ENCODE measurements around the gene FZD1.
A peak's percentile ranks its signal among the peaks of the same experiment; 100 is the strongest.

- 0 out of 2 replicates have a peak, but pooled peaks have one; percentile 7 for TF ChIP-seq CTCF (IDR thresholded peaks at IDR 0.05)
- TF ChIP-seq ZFX (IDR thresholded peaks at IDR 0.05; ENCODE audit: borderline replicate concordance) = no peak
These were observed 27.7 kb downstream of the FZD1 start for GRCh38 chr7:91291902-91292301.
